Astrocyte (in vitro differentiated cells and primary cell): ENCODE measurements around the gene TRIM5.
"Not testable (repeated sequence)": the region's sequence is repeated elsewhere in the genome, so short reads cannot be mapped to it uniquely, and the experiment has no call there.

Experiments used
- EZH2 ChIP-seq: IDR thresholded peaks from 2 replicates; pipeline ENCODE4 v1.6.1; 2012; ENCODE audit warnings: mild to moderate bottlenecking, low read length, inconsistent platforms; ENCODE audit not compliant: insufficient read depth
- TF ChIP-seq, protein P1 (sequence below): IDR thresholded peaks from 2 replicates; pipeline ENCODE4 v1.5.1; 2011; ENCODE audit warnings: low read depth, mild to moderate bottlenecking, inconsistent platforms, low read length, moderate library complexity; ENCODE audit not compliant: insufficient read depth

DNA sequence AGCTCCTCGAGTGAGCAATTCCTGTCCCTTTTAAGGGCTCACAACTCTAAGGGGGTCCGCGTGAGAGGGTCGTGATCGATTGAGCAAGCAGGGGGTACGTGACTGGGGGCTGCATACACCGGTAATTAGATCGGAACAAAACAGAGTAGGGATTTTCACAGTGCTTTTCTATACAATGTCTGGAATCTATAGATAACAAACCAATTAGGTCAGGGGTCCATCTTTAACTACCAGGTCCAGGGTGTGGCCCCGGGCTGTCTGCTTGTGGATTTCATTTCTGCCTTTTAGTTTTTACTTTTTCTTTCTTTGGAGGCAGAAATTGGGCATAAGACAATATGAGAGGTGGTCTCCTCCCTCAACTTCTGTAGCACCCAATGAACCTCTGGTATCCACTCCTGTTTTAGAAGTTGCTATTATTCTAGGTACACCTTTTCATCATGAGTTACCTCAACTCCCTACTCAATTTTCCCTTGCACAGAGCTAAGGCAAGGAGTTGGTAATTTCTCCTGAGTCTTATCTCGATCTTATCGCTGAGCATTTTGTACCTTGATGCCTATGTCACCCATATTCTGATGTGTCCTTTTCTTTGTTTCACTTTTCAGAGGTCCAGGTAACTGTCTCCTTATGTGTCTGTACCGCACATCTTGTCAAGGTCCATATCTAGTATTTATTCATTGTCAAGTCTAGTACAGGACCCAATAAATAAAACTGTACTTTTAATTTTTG lies 6.5 kb upstream of the TRIM5 start:
- TF ChIP-seq, protein P1, sequence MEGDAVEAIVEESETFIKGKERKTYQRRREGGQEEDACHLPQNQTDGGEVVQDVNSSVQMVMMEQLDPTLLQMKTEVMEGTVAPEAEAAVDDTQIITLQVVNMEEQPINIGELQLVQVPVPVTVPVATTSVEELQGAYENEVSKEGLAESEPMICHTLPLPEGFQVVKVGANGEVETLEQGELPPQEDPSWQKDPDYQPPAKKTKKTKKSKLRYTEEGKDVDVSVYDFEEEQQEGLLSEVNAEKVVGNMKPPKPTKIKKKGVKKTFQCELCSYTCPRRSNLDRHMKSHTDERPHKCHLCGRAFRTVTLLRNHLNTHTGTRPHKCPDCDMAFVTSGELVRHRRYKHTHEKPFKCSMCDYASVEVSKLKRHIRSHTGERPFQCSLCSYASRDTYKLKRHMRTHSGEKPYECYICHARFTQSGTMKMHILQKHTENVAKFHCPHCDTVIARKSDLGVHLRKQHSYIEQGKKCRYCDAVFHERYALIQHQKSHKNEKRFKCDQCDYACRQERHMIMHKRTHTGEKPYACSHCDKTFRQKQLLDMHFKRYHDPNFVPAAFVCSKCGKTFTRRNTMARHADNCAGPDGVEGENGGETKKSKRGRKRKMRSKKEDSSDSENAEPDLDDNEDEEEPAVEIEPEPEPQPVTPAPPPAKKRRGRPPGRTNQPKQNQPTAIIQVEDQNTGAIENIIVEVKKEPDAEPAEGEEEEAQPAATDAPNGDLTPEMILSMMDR: not testable (repeated sequence)
- TF ChIP-seq EZH2: not testable (repeated sequence)
